ENCODE measurements around the gene RNASE11. TPM values are rescaled to one million over a fixed set of nuclear protein-coding genes. Genes with fewer than 3 reads are reported as not detected.
"Not testable (repeated sequence)": the region's sequence is repeated elsewhere in the genome, so short reads cannot be mapped to it uniquely, and the experiment has no call there.

RNASE11 gene
- total RNA-seq, 4 donors from 2014 or later: not detected

GRCh38 chr14:20623798-20624197 is 36.0 kb upstream of the RNASE11 start:
- intact Hi-C loops (cut with DNase I; ENCODE audit: low total_unique reads): no loop called here
- H3K4me3 ChIP-seq (ENCODE audit: low read depth, poor library complexity, severe bottlenecking): no peak overlapping the region
- WGBS, 2 donors: 63 to 75% methylated on average over 15 of the region's 15 CpGs
- no peak for DNase-seq (ENCODE audit: low spot score in 2 of 2)
- no peak for TF ChIP-seq POLR2A (IDR thresholded peaks at IDR 0.05)

- 34 to 65% methylated on average over 28 to 29 of the region's 29 CpGs for WGBS, 2 donors
- DNase-seq (ENCODE audit: low spot score in 2 of 2): no peak
- H3K4me3 ChIP-seq (ENCODE audit: low read depth, poor library complexity, severe bottlenecking): no peak overlapping the region
- no peak for TF ChIP-seq POLR2A (IDR thresholded peaks at IDR 0.05)
- TF ChIP-seq, protein P1, sequence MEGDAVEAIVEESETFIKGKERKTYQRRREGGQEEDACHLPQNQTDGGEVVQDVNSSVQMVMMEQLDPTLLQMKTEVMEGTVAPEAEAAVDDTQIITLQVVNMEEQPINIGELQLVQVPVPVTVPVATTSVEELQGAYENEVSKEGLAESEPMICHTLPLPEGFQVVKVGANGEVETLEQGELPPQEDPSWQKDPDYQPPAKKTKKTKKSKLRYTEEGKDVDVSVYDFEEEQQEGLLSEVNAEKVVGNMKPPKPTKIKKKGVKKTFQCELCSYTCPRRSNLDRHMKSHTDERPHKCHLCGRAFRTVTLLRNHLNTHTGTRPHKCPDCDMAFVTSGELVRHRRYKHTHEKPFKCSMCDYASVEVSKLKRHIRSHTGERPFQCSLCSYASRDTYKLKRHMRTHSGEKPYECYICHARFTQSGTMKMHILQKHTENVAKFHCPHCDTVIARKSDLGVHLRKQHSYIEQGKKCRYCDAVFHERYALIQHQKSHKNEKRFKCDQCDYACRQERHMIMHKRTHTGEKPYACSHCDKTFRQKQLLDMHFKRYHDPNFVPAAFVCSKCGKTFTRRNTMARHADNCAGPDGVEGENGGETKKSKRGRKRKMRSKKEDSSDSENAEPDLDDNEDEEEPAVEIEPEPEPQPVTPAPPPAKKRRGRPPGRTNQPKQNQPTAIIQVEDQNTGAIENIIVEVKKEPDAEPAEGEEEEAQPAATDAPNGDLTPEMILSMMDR (IDR thresholded peaks at IDR 0.05): no peak
- intact Hi-C loops (cut with DNase I; ENCODE audit: low total_unique reads): no loop called here
Measured at GRCh38 chr14:20622816-20623291, 35.1 kb upstream of the RNASE11 start.

GRCh38 chr14:20620798-20621478 is 33.1 kb upstream of the RNASE11 start:
- intact Hi-C loops (cut with DNase I; ENCODE audit: low total_unique reads): no loop called here
- no peak for DNase-seq (ENCODE audit: low spot score in 2 of 2)
- 49 to 50% methylated on average over 2 of the region's 2 CpGs for WGBS, 2 donors
- TF ChIP-seq, protein P1 (IDR thresholded peaks at IDR 0.05): no peak
- no peak for TF ChIP-seq POLR2A (IDR thresholded peaks at IDR 0.05)
- H3K4me3 ChIP-seq (ENCODE audit: low read depth, poor library complexity, severe bottlenecking): no peak overlapping the region

DNA sequence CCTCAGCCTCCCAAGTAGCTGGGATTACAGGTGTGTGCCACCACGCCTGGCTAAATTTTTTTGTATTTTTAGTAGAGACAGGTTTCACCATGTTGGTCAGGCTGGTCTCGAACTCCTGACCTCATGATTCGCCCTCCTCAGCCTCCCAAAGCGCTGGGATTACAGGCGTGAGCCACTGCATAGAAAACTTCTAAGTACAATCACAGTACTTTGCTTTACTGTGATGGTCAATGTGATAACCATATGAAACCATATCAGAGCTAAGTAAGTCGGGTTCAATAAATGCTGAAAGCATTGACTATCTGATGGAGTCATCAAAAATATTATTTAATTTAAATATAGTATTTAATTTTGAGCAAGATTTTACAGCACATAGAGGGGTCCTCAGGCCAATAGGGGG is 31.9 kb upstream of the RNASE11 start:
- intact Hi-C loops (cut with DNase I; ENCODE audit: low total_unique reads); DNase-seq (ENCODE audit: low spot score in 2 of 2): not testable (repeated sequence)
- 85 to 90% methylated on average over 6 of the region's 6 CpGs for WGBS, 2 donors

DNA sequence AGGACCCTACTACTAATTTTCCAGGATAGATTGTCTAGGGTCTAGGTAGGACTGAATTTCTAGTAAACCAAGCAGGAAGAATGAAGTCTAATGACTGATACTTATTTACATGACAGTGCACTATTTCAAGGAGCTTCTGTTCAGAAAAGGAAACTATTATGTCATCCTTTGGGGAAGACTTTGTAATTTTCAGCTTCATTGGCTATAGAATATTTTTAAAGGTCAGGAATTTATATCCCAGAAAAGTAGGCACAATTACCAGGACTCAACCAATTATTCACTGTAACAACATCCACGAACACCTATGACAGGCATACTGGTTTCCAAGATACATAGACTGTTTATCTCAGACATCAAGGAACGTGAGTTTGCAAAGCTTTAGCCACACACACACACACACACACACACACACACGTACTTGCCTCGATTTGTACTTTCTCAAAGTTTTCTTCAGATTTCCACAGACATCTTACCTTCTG is 30.5 kb upstream of the RNASE11 start:
- WGBS, 2 donors: 52 to 59% methylated on average over 4 of the region's 4 CpGs
- TF ChIP-seq POLR2A (IDR thresholded peaks at IDR 0.05): no peak
- TF ChIP-seq, protein P1 (IDR thresholded peaks at IDR 0.05): no peak
- intact Hi-C loops (cut with DNase I; ENCODE audit: low total_unique reads): no loop called here
- no peak for DNase-seq (ENCODE audit: low spot score in 2 of 2)
- H3K4me3 ChIP-seq (ENCODE audit: low read depth, poor library complexity, severe bottlenecking): no peak overlapping the region

More for the DNA sequence above, 31.9 kb upstream of the RNASE11 start:
- not testable (repeated sequence) for H3K4me3 ChIP-seq (ENCODE audit: low read depth, poor library complexity, severe bottlenecking)

- DNase-seq (ENCODE audit: low spot score in 2 of 2): no peak
- 88% methylated on average over 12 of the region's 12 CpGs for WGBS, 2 donors
- no peak overlapping the region for H3K4me3 ChIP-seq (ENCODE audit: low read depth, poor library complexity, severe bottlenecking)
- TF ChIP-seq POLR2A (IDR thresholded peaks at IDR 0.05): no peak
- TF ChIP-seq, protein P1 (IDR thresholded peaks at IDR 0.05): no peak
- intact Hi-C loops (cut with DNase I; ENCODE audit: low total_unique reads): no loop called here
Measured at GRCh38 chr14:20617138-20618003, 29.6 kb upstream of the RNASE11 start.
